Caco-2 (cell line): Measurements from ENCODE around the gene VENTX. TPM values are rescaled to one million over a fixed set of nuclear protein-coding genes. Genes with fewer than 3 reads are reported as not detected.

ENCODE experiments used
- BruUV-seq: library from RNA; stranded (reverse); fragments of 400-500 nt; replicated peaks from 2 replicates; lab custom pipeline; 2021; lab: Mats Ljungman, UMichigan
- CTCF ChIA-PET: fragments of 300-600 bp; sonication (Branson Sonifier 250); formaldehyde crosslinking; loops from one replicate; lab custom pipeline; 2022; ENCODE audit warnings: antibody characterized with exemption; lab: Charles Lee
- POLR2A ChIA-PET: fragments of 300-600 bp; sonication (Branson Sonifier 250); formaldehyde crosslinking; loops from one replicate; lab custom pipeline; 2022; ENCODE audit warnings: antibody characterized with exemption; lab: Charles Lee
- DNase-seq, 2 experiments: peaks; one replicate each; pipeline versions ENCODE4 v3.0.0 to v3.0.0-alpha.2; 2020 to 2022
- H3K27me3 ChIP-seq: replicated peaks from 2 replicates; pipeline ENCODE4 v1.6.0; 2011; ENCODE audit warnings: low read length; ENCODE audit not compliant: control insufficient read depth, insufficient read depth
- H3K36me3 ChIP-seq: 2 replicates; pipeline ENCODE4 v1.5.1; 2011; ENCODE audit warnings: low read length; ENCODE audit not compliant: control insufficient read depth, insufficient read depth
- H3K4me1 ChIP-seq: fragments of 250-450 bp; sonication (Bioruptor Pico); 2 replicates; pipeline ENCODE4 v1.5.1; 2020; ENCODE audit warnings: mild to moderate bottlenecking
- H3K4me3 ChIP-seq: 2 replicates; pipeline ENCODE4 v1.5.1; 2011; ENCODE audit warnings: low read depth, mild to moderate bottlenecking, control low read depth, low read length
- H3K9me3 ChIP-seq: fragments of 250-450 bp; sonication (Bioruptor Pico); 2 replicates; pipeline ENCODE4 v1.5.1; 2020; ENCODE audit warnings: mild to moderate bottlenecking, moderate library complexity
- H3K27ac Mint-ChIP-seq: one replicate; pipeline ENCODE4 v1.8.0; 2022; ENCODE audit warnings: mixed read lengths; ENCODE audit not compliant: unreplicated experiment
- H3K27me3 Mint-ChIP-seq: one replicate; pipeline ENCODE4 v1.8.0; 2022; ENCODE audit warnings: mixed read lengths; ENCODE audit not compliant: insufficient read depth, unreplicated experiment
- H3K36me3 Mint-ChIP-seq: one replicate; pipeline ENCODE4 v1.8.0; 2022; ENCODE audit warnings: mild to moderate bottlenecking, mixed read lengths; ENCODE audit not compliant: insufficient read depth, unreplicated experiment
- H3K4me1 Mint-ChIP-seq: one replicate; pipeline ENCODE4 v1.8.0; 2022; ENCODE audit warnings: low read depth, mixed read lengths; ENCODE audit not compliant: unreplicated experiment
- H3K4me3 Mint-ChIP-seq: one replicate; pipeline ENCODE4 v1.8.0; 2022; ENCODE audit warnings: mild to moderate bottlenecking, moderate library complexity, mixed read lengths; ENCODE audit not compliant: unreplicated experiment
- H3K9me3 Mint-ChIP-seq: one replicate; pipeline ENCODE4 v1.8.0; 2022; ENCODE audit warnings: mixed read lengths; ENCODE audit not compliant: unreplicated experiment
- CTCF ChIP-seq, 2 experiments: fragments of 200-600 bp in 1 of 2; IDR thresholded peaks; 1 replicate in 1 of 2; 2 replicates in 1 of 2; pipeline versions ENCODE4 v1.5.1 to v1.8.0; 2011 to 2022; ENCODE audit warnings: antibody characterized with exemption in 1 of 2, control low read depth in 1 of 2, inconsistent platforms in 1 of 2, low read depth in 1 of 2, low read length in 1 of 2, mild to moderate bottlenecking in 1 of 2, moderate library complexity in 1 of 2; ENCODE audit not compliant: insufficient read depth in 1 of 2, severe bottlenecking in 1 of 2, unreplicated experiment in 1 of 2
- intact Hi-C: fragments of 100-400 bp; cut with micrococcal nuclease; formaldehyde crosslinking; loops from one replicate; pipeline ENCODE4 v1.10.0; 2022; ENCODE audit not compliant: unreplicated experiment
- total RNA-seq: library from RNA; stranded (reverse); gene quantifications from 2 replicates; pipeline ENCODE4 v1.2.3, GENCODE V29; 2022

The VENTX gene
- total RNA-seq, 1 experiment from 2014 or later: not detected

DNA sequence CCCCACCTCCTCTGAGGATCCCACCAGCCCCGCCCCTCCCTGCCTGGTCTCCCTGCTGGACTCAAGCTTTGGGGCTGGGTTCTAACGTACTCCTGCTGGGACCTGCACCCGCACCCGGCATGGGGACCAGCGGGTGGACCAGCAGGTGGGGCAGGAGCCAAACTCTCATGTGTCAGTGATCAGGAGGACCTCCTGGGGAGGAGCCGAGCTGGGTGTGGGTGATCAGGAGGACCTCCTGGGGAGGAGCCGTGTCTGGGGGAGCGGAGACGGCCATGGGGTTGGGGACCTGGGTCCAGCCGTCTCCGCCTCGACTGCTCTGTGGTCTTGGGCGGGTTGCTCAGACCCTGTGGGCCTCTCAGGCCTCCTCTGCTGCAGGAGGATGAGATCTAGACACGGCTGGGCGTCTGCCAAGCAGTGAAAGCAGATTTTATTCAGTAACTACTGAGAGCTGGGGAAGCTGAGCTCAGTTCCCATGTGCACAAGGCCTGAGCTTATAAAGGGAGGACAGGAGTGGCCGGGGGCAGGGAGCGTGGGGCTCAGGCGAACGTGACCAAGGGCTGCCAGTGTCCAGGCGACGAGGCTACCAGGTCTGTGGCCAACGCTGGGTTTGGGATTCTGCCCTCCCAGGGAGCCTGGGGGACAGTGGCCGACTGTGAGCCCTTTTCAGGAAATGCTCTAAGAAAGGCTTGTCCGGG, 41.3 kb upstream of the VENTX start:
- no TSS peak for BruUV-seq
- Mint-ChIP-seq H3K27ac (peak overlapping the region; percentile 44), H3K4me1 (no peaks in the 10 kb centered on the region), H3K27me3 (peaks cover 28% of the 10 kb centered on the region), H3K36me3 (no peaks in the 10 kb centered on the region), H3K4me3 (no peak overlapping the region), H3K9me3 (peaks cover 27% of the 10 kb centered on the region)
- peaks cover 8% of the 10 kb centered on the region; the same call in 1 of the 2 replicates for H3K9me3 ChIP-seq
- no peak for DNase-seq
- ChIA-PET CTCF (no interaction called here), POLR2A (no interaction called here)
- no peak overlapping the region for H3K4me3 ChIP-seq
- no peaks in the 10 kb centered on the region for H3K4me1 ChIP-seq
- TF ChIP-seq CTCF (IDR thresholded peaks at IDR 0.05; ENCODE audit: insufficient read depth in 1 of 2, low read depth in 1 of 2, low read length in 1 of 2, severe bottlenecking in 1 of 2, unreplicated experiment in 1 of 2): no peak
- intact Hi-C loops: no loop called here
- no peaks in the 10 kb centered on the region for H3K27me3 ChIP-seq
- H3K36me3 ChIP-seq: no peaks in the 10 kb centered on the region

DNA sequence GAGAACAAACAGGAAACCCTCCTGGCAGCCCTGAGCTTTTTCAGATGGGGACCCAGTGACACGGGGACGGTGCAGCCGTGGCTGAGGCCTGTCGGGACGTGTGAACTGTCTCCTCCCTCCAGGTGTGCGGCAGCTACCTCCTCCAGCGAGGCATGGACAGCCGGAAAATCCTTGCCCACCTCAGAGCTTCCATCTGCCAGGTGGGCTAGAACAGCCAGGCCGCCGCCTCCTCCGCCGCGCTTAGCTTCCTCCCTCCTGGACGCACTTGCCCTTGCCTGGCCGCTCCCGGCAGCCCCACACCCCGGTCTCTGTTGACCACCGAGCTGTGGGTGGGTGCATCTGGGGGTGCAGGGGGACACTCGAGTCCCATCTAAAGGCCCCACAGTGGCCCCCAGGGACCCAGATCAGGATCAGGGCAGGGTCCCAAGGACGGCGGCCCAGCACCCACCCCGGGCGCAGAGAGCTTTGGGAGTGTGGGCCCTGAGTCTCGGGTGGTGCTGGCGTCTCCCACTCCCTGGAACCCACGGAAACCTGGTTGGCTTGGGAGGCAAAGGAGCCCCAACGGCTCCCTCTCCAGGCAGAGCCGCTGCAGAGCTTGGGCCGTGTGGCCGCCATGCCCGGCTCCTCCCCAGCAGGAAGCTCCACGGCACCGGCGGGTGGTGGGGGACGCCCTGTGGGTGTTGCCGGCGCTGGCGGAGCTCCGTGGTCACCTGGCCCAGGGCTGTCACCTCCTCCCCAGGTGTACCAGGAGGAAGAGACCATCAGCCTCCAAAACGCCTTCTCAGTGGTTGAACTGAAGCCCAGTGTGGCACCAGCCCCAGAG, 40.5 kb upstream of the VENTX start:
- DNase-seq: no peak
- H3K27me3 ChIP-seq: no peaks in the 10 kb centered on the region
- H3K4me1 Mint-ChIP-seq: no peaks in the 10 kb centered on the region
- no peak overlapping the region for H3K27ac Mint-ChIP-seq
- CTCF ChIA-PET: no interaction called here
- H3K36me3 Mint-ChIP-seq: no peaks in the 10 kb centered on the region
- intact Hi-C loops: no loop called here
- no TSS peak for BruUV-seq
- H3K27me3 Mint-ChIP-seq: peaks cover 24% of the 10 kb centered on the region
- TF ChIP-seq CTCF (IDR thresholded peaks at IDR 0.05; ENCODE audit: insufficient read depth in 1 of 2, low read depth in 1 of 2, low read length in 1 of 2, severe bottlenecking in 1 of 2, unreplicated experiment in 1 of 2): no peak
- H3K36me3 ChIP-seq: no peaks in the 10 kb centered on the region
- peaks cover 21% of the 10 kb centered on the region for H3K9me3 Mint-ChIP-seq
- POLR2A ChIA-PET: no interaction called here
- no peaks in the 10 kb centered on the region for H3K4me1 ChIP-seq
- peaks cover 7% of the 10 kb centered on the region; the same call in 1 of the 2 replicates for H3K9me3 ChIP-seq
- H3K4me3 Mint-ChIP-seq: no peak overlapping the region
- no peak overlapping the region for H3K4me3 ChIP-seq

- Mint-ChIP-seq H3K36me3 (no peaks in the 10 kb centered on the region), H3K27me3 (peaks cover 19% of the 10 kb centered on the region), H3K4me3 (no peak overlapping the region), H3K27ac (no peak overlapping the region), H3K9me3 (peaks cover 16% of the 10 kb centered on the region), H3K4me1 (no peaks in the 10 kb centered on the region)
- no peaks in the 10 kb centered on the region for H3K4me1 ChIP-seq
- no peak for DNase-seq
- intact Hi-C loops: no loop called here
- H3K9me3 ChIP-seq: peaks cover 5% of the 10 kb centered on the region; the same call in 1 of the 2 replicates
- ChIA-PET POLR2A (no interaction called here), CTCF (no interaction called here)
- TF ChIP-seq CTCF (IDR thresholded peaks at IDR 0.05; ENCODE audit: insufficient read depth in 1 of 2, low read depth in 1 of 2, low read length in 1 of 2, severe bottlenecking in 1 of 2, unreplicated experiment in 1 of 2): no peak
- H3K27me3 ChIP-seq: no peaks in the 10 kb centered on the region
- no peak overlapping the region for H3K4me3 ChIP-seq
- BruUV-seq: no TSS peak
- no peaks in the 10 kb centered on the region for H3K36me3 ChIP-seq
These were observed 39.9 kb upstream of the VENTX start for GRCh38 chr10:133197786-133198185.
